GM18505 (cell line): ENCODE data around the gene PGA5.

Experiments
- ATAC-seq: cut with Tn5 transposase; IDR thresholded peaks from one replicate; pipeline ENCODE4 v1.9.1; 2021; ENCODE audit not compliant: unreplicated experiment
- POLR2A ChIP-seq: IDR thresholded peaks from 4 replicates; pipeline ENCODE4 v1.6.1; 2011; ENCODE audit warnings: borderline replicate concordance; ENCODE audit not compliant: insufficient read depth, insufficient read length; ENCODE audit errors: extremely low read depth

The PGA5 gene

DNA sequence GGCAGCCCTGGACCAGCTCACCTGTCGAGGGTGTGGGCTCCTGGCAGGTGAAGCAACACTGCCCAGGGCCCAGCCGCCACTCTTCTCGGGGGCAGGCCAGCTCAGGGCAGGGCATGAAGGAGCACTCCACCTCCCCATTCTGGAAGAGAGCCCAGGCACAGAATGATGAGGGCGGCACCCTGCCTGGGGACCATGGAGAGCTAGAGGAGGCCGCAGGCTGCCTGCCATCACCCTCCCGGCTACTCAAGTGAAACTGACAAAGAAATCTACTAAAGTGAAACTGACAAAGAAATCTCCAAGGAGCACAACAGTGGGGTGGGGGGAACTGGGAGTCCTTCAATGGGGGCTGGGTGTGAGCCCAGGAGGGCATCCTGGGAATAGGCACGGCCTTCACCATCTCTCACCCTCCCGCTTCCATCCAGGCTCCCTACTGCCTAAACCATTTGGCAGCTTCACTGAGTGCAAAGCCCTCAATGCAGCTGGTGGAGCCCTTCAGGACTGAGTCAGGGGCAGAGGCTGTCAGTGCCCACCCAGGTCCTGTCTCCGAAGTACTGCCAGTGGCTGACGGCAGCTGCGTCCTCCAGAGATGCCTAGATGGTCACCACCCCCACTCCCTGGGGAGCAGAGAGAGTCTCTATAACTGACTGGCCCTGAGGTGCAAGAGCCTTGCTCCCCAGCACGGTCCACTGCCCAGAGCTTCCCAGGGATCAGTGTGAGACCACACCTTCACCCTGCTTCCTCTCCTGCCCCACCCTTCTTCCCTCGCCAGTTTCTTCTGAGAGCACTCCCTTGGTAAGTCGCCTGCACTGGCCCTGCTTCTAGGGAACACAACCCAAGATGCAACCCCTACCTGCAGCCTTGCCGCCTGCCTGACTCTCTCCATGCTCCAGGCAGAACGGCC is 32.5 kb downstream of the PGA5 start:
- ATAC-seq = no peak
- TF ChIP-seq POLR2A = no peak

DNA sequence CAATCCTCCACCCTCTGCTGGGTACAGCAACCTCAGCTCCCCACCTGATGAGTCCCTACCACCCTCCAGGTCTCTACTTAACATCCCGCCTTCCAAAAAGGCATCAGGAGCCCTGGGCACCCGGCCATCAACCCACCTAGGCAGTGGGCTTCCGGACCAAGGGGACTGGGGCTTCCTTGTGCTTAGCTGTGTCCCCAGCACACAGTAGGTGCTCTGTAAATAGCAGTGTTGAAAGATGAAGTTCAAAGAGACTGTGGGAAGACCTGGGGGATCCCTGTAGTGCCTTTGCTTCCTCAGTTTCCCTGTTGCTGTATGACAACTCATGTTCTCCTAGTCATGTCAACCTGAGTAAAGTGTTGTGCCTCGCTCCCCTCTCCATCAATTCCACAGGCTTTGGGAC is 33.1 kb downstream of the PGA5 start:
- TF ChIP-seq POLR2A = no peak
- ATAC-seq = no peak

DNA sequence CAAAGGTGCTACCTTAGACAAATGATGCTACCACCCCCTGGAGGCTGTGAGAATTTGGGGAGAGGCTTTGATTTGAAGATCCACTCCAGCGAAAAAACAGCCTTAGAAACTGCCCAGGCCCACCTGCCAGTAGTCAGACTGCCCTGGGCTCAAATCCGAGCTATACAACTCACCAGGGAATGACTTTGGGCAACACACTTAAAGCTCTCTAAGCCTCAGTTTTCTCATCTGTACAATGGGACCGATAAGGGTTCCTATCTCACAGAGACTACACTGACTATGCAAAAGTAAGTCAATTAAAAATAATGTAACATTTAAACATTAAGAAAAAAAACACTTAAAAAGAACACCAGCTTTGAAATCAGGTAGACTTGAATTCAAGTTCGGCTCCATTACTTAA is 34.2 kb downstream of the PGA5 start:
- TF ChIP-seq POLR2A = no peak
- no peak for ATAC-seq

DNA sequence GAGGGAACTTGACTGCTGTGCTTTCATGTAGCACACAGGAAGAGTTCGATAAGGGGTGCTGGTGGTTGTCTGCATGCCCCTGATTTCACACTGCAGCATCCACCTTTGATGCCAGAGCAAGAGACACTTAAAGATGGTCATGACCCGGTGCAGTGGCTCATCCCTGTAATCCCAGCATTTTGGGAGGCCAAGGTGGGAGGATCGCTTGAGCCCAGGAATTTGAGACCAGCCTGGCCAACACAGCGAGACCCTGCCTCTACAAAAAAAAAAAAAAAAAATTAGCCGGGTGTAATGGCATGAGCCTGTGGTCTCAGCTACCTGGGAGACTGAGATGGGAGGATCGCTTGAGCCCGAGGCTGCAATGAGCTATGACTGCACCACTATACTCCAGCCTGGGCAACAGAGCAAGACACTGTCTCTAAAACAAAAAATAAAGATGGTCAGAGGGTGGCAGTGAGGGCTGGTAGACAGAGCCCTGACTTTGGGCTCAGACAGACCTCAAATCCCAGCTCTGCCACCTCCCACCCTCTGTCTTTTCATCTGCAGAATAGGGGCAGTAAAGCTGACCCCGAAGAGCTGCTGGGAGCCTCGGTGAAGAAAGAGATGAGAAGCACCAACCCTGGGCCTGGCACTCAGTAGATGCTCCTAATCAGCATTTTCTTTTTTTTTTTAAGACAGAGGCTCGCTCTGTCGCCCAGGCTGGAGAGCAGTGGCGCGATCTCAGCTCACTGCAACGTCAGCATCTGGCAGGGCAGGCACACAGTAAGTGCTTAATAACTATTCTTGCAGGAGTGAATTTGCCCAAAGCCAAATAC is 36.4 kb downstream of the PGA5 start:
- no peak for ATAC-seq

DNA sequence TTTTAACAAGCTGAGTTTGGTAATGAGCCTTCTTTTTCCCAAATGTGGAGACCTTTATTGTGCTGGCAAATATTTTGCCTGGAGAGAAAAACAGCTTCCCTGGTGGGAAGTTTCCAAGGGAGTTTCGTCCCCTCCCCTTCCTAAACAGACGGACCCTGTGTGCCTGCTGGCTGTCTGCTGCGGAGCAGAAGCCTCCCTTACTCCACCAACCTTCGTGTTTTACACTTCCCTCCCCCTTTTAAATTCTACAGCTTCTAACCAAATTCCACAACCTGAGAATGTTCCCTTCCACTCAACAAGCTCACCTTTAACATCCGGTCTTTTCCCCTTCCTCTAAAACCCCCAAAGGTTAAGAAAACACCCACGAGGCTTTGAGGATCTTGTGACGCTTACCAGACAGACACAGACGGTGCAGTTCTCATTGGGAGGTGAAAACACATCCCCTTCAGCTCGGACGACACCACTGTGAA is 37.1 kb downstream of the PGA5 start:
- no peak for ATAC-seq
- no peak for TF ChIP-seq POLR2A

More for the DNA sequence above, 36.4 kb downstream of the PGA5 start:
- TF ChIP-seq POLR2A = no peak

DNA sequence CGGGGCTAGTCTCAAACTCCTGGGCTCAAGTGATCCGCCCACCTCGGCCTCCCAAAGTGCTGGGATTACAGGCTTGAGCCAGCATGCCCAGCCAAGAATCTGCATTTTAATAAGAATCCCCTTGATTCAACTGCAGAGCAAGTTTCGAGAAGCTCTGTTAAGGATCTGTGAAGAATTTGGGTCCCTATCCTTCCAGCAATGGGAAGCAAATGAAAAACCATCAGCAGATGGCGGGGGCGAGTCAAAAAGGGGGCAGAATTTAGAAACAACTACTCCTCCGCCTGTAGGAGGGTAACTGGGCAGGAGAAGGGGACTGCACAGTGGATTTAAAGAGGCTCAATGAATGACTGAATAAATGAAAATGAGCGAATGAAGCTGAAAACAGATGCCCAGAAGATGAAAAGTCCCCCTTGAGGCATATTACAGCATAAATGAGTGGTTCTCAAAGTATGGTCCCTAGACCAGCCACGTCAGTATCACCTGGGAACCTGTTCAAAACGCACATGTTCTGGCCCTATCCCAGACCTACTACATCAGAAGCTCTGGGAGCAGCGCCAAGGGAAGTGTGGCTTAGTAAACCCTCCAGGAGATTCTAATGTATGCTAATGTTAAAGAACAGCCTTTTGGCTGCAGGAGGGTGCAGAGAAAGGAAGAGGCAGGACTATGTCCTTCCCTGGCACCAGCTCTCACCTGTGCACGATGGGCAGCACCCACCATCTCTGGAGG is 39.1 kb downstream of the PGA5 start:
- ATAC-seq = no peak
- TF ChIP-seq POLR2A = no peak

DNA sequence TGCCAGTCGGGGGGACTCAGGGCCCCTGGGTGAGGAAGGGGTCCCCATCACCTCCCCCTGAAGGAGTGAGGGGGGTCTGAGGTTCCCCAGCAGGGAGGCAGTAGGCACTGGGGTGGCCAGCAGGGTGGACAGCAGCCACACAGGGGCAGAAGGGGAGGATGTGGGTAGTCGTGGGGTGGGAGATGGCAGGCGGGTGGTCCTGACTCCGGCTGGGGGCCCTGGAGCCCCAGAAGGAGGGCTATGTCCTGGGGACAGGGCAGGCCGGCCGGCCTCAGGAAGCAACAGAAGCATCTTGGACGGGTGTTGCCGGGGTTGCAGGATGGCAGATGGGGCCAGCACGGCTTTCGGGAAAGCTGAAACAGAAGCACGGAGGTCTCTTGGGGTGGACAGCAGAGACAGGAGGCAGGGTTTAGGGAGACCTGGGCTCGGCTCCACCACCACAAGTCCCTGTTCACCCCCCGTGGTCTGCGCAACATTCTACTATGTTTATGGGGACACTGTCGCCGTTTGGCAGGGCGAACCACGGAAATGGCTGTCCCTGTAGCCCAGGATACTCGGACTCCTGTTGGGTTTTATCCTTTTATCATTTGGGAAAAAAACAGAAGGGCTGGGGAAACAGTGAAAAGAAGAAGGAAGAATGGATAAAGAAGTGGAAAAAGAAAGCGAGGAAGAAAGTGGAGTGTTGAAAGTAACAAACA is 40.1 kb downstream of the PGA5 start:
- ATAC-seq = no peak
- TF ChIP-seq POLR2A = no peak

DNA sequence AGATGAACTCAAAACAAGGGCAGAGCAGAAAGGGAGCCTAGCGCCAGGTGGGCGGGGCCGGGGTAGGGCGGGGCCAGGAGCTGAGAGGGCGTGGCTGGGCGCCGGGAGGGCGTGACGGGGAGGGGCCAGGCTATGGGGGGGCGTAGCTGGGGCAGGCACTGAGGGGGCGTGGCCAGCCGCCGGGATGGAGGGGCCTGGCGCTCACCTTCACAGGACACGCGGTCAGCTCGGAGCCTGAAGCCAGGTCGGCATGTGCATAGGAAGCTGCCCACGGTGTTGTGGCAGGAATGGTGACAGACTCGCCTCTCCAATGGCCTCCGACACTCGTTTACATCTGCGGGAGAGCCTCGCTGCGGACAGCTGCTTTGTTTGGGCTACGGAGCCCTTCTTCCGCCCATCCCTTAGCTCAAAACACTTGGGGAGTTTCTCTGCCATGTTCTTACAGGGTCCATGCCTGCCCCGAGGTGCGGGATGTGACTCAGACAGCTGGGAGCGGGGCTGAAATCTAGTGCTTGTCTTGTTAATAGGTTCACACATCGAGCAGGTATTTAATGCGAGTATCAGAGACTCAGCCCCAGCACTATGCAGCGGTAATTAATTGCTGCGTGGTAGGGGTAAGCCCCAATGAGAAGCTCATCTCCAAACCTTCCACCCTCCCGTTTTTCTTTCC is 40.7 kb downstream of the PGA5 start:
- no peak for ATAC-seq
- no peak for TF ChIP-seq POLR2A

DNA sequence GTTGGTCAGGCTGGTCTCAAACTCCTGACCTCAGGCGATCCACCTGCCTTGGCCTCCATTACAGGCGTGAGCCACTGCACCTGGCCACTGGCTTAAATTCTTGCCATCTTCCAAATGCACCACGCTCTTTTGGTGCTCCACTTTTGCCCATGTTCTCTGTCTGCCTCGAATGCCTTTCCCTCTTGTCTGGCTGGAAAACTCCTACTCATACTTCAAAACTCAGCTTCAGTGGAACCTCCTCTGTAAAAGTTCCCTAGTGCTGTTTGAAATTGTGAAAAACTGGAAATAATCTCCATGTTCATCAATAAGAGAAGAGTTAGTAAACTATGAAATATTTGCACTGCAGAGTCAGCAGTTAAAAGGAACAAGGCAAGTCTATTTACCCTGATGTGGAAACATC is 42.6 kb downstream of the PGA5 start:
- ATAC-seq = no peak
- no peak for TF ChIP-seq POLR2A

DNA sequence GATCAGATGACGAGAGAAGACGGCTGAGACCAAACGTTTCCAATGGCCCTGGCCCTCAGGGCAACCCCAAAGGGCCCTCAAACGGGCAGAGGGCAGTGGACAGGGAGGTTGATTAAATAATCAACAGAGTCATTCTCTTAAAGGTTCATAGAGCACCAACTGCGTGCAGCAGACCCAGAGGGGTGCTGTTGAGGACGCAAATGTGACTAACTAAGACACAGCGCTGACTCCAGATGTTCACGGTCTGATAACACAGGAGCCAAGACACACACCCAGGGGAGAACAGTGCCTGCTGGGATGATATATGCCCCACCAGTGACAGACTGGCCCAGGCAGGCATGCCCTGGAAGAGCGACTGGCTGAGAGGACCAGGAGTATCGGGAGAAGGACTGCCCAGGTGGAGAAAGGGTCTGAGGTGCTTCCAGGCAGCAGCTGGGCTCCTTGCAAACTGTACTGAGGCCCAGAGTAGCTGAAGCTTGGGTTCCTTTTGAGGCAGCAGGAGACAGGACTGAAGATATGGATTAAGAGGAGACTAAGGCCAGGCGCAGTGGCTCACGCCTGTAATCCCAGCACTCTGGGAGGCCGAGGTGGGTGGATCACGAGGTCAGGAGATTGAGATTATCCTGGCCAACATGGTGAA is 46.5 kb downstream of the PGA5 start:
- no peak for ATAC-seq
- no peak for TF ChIP-seq POLR2A

DNA sequence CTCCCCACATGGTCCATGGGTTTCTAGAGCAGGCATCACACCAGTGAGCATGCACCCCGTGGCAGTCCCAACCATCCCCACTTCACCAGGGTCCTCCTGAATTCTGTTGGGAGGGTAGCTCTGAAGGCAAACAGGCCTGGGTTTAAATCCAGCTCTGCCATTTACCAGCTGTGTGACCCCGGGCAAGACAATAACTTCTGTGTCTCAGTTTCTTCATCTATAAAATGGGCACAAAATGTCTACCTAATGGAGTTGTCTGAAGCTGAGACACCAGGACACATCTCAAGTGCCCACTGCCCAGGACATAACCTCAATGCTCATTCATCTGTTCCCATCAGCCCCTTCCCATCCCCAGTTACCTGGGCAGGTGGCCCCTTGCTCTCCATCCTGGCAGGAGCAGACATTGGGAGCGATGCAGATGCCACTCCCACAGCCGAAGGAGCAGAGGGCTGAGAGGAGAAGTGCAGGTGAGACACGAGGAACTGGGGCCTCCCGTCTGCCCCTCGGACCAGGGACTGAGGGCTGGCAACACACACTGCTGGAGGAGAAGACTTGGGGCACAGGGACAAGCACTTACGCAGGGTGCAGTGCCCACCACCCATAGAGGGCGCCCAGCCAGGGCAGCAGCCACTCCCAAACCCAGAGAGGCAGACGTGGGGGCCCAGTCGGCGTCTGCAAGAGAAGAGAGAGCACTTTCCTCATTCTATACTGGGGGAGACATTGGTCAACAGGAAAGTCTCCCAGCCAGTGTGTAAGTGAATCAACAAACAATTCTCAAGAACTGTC is 50.1 kb downstream of the PGA5 start:
- no peak for TF ChIP-seq POLR2A
- no peak for ATAC-seq
